Activated CD4-positive, alpha-beta T cell treated with anti-CD3 and anti-CD28 coated beads, Interleukin-2, amount 50 U/mL, for 16 hours (primary cell): Measurements from ENCODE around the gene GEN1.

Source experiments
- DNase-seq: peaks from one replicate; pipeline ENCODE4 v3.0.0-alpha.2; 2020

The GEN1 gene

DNA sequence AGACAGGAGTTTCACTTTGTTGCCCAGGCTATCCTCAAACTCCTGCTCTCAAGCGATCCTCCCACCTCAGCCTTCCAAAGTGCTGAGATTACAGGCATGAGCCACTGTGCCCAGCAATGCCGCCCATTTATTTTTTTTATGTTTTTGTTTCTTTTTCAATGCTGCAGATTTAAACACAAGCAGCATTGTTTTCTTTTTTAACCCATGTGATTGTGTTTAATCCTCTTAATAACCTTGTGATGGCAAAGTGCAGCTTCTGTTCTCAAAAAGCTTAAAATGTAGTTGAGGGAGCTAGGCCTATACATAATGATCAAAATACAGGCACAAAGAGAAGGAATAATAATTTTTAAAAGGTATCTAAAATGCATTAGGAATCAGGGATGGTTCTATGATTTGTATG lies 73.8 kb downstream of the GEN1 start:
- DNase-seq = no peak

DNA sequence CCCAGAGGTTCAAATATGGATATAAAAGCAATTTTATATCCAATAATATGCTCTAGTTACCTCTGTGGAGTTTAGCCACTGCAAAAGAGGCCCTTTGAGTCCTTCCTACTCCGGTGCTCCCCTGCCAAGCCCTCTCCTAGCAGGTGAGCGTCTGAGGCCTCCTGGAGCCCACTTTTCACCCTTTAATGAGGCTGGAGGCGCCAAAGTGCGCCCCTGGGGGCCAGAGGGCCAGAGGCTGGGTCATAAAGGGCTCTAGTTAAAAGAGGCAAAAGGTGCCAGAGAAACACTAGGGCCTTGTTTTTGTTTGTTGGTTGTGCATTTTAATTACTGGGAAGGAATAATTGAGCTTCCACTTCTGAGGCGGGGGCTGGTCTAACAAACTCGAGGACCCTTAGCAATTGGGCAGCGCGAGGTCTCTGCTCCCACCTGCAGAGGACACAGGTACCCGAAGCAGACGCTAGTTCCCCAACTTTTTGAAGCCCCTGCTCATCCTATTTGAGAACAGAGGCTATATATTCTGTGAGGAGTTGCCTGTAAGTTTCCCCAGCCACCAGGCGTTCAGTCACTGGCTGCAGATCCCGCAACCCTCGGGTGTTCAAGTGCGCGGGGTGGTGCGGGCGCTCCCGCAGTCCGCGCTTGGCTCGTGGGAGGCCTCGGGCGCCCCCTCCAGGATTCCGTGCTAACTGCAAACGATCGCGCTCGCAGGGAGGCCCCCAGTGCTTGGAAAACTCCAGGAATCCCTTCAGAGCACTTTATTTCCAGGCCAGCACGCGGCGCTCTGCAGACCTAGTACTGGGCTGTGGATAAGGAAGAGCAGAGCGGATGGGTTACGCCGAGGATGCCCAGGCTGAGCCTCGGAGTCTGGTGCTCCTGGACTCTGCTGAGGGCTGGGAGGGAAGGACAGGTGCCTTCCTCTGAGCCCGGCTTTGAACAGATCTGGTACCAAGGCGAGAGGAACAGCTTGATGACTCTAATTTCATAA lies 76.4 kb downstream of the GEN1 start:
- peak; percentile 29 for DNase-seq

DNA sequence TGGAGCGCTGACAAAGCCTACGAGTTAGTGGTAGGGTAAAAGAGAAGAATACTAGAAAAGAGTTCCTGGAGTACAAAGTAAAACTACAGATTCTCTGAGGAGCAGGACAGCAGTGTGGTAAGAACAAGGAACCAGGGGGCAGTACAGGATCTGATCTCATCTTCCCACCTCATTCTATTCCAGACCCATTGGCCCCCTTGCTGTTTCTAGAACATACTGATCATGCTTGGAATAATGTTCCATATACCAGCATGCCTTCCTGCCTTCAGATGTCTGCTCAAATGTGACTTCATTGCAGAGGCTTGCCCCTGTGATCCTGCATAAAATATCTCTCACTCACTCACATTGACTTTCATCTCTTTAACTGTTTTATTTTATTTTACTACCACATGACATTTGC lies 81.6 kb downstream of the GEN1 start:
- DNase-seq = no peak
